ENCODE measurements around the gene UBE2L6. TPM values are rescaled to one million over a fixed set of nuclear protein-coding genes. Genes with fewer than 3 reads are reported as not detected.

The UBE2L6 gene
- total RNA-seq, 1 experiment from 2014 or later: 30.4 TPM

GRCh38 chr11:57543593-57543992 lies 23.9 kb downstream of the UBE2L6 start:
- TF ChIP-seq EZH2 (IDR thresholded peaks at IDR 0.05; ENCODE audit: borderline replicate concordance, low read depth, low read length, poor library complexity, severe bottlenecking): no peak
- TF ChIP-seq CTCF (conservative IDR thresholded peaks at IDR 0.05; ENCODE audit: low read depth, low read length): no peak
- Histone ChIP-seq H3K36me3 (ENCODE audit: insufficient read depth, low read length, poor library complexity, severe bottlenecking) (no peaks in the 10 kb centered on the region), H3K27ac (ENCODE audit: low read depth, low read length, poor library complexity, severe bottlenecking) (no peak overlapping the region), H3K27me3 (replicated peaks; ENCODE audit: insufficient read depth, low read depth, low read length, poor library complexity) (no peaks in the 10 kb centered on the region), H3K4me1 (ENCODE audit: insufficient read depth, low read length, poor library complexity, severe bottlenecking) (no peaks in the 10 kb centered on the region), H3K9me3 (ENCODE audit: low read depth, low read length, poor library complexity, severe bottlenecking) (no peaks in the 10 kb centered on the region), H3K4me3 (ENCODE audit: low read depth, low read length, poor library complexity, severe bottlenecking) (no peak overlapping the region)
- intact Hi-C loops (cut with micrococcal nuclease; ENCODE audit: unreplicated experiment): no loop called here
- ChIA-PET CTCF (no interaction called here), POLR2A (ENCODE audit: low non-redundant PET) (no interaction called here)
- DNase-seq (ENCODE audit: low spot score): no peak
- no TSS peak for BruUV-seq (replicated peaks)

- no peaks in the 10 kb centered on the region for H3K4me1 ChIP-seq (ENCODE audit: insufficient read depth, low read length, poor library complexity, severe bottlenecking)
- no peak for DNase-seq (ENCODE audit: low spot score)
- H3K27ac ChIP-seq (ENCODE audit: low read depth, low read length, poor library complexity, severe bottlenecking): no peak overlapping the region
- CTCF ChIA-PET: no interaction called here
- POLR2A ChIA-PET (ENCODE audit: low non-redundant PET): no interaction called here
- no peaks in the 10 kb centered on the region for H3K9me3 ChIP-seq (ENCODE audit: low read depth, low read length, poor library complexity, severe bottlenecking)
- H3K27me3 ChIP-seq (replicated peaks; ENCODE audit: insufficient read depth, low read depth, low read length, poor library complexity): no peaks in the 10 kb centered on the region
- no TSS peak for BruUV-seq (replicated peaks)
- intact Hi-C loops (cut with micrococcal nuclease; ENCODE audit: unreplicated experiment): no loop called here
- TF ChIP-seq CTCF (conservative IDR thresholded peaks at IDR 0.05; ENCODE audit: low read depth, low read length): no peak
- no peak for TF ChIP-seq EZH2 (IDR thresholded peaks at IDR 0.05; ENCODE audit: borderline replicate concordance, low read depth, low read length, poor library complexity, severe bottlenecking)
- H3K36me3 ChIP-seq (ENCODE audit: insufficient read depth, low read length, poor library complexity, severe bottlenecking): no peaks in the 10 kb centered on the region
- H3K4me3 ChIP-seq (ENCODE audit: low read depth, low read length, poor library complexity, severe bottlenecking): no peak overlapping the region
Observed at GRCh38 chr11:57542582-57542981, 24.9 kb downstream of the UBE2L6 start.

- ChIA-PET CTCF (interaction anchor here (0.7 kb wide), 1 partner anchor 48 kb away, joined by 4 read pairs; no protein-coding TSS in a partner anchor), POLR2A (ENCODE audit: low non-redundant PET) (no interaction called here)
- Histone ChIP-seq H3K27ac (ENCODE audit: low read depth, low read length, poor library complexity, severe bottlenecking) (no peak overlapping the region), H3K27me3 (replicated peaks; ENCODE audit: insufficient read depth, low read depth, low read length, poor library complexity) (no peaks in the 10 kb centered on the region), H3K36me3 (ENCODE audit: insufficient read depth, low read length, poor library complexity, severe bottlenecking) (no peaks in the 10 kb centered on the region), H3K4me1 (ENCODE audit: insufficient read depth, low read length, poor library complexity, severe bottlenecking) (no peaks in the 10 kb centered on the region), H3K9me3 (ENCODE audit: low read depth, low read length, poor library complexity, severe bottlenecking) (no peaks in the 10 kb centered on the region), H3K4me3 (ENCODE audit: low read depth, low read length, poor library complexity, severe bottlenecking) (no peak overlapping the region)
- DNase-seq (ENCODE audit: low spot score): no peak
- intact Hi-C loops (cut with micrococcal nuclease; ENCODE audit: unreplicated experiment): no loop called here
- BruUV-seq (replicated peaks): no TSS peak
- TF ChIP-seq EZH2 (IDR thresholded peaks at IDR 0.05; ENCODE audit: borderline replicate concordance, low read depth, low read length, poor library complexity, severe bottlenecking) (no peak), CTCF (conservative IDR thresholded peaks at IDR 0.05; ENCODE audit: low read depth, low read length) (no peak)
Observed at GRCh38 chr11:57541169-57541568, 26.3 kb downstream of the UBE2L6 start.
